ENCODE measurements around the gene GEMIN5.
"Not testable (repeated sequence)": the region's sequence is repeated elsewhere in the genome, so short reads cannot be mapped to it uniquely, and the experiment has no call there.

Gene GEMIN5

DNA sequence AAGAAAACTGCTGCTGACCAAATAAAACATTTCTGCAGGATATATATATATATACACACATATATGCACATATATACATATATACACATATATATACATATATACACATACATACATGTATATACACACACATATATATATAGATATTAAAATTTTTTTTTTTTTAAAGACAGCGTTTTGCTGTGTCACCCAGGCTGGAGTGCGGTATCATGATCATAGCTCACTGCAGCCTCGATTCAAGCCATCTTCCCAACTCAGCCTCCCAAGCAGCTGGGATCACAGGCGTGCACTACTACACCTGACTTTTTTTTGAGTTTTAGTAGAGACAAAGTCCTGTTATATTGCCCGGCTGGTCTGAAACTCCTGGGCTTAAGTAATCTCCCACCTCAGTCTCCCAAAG is 5.5 kb upstream of the GEMIN5 start:
- no peak for DNase-seq

DNA sequence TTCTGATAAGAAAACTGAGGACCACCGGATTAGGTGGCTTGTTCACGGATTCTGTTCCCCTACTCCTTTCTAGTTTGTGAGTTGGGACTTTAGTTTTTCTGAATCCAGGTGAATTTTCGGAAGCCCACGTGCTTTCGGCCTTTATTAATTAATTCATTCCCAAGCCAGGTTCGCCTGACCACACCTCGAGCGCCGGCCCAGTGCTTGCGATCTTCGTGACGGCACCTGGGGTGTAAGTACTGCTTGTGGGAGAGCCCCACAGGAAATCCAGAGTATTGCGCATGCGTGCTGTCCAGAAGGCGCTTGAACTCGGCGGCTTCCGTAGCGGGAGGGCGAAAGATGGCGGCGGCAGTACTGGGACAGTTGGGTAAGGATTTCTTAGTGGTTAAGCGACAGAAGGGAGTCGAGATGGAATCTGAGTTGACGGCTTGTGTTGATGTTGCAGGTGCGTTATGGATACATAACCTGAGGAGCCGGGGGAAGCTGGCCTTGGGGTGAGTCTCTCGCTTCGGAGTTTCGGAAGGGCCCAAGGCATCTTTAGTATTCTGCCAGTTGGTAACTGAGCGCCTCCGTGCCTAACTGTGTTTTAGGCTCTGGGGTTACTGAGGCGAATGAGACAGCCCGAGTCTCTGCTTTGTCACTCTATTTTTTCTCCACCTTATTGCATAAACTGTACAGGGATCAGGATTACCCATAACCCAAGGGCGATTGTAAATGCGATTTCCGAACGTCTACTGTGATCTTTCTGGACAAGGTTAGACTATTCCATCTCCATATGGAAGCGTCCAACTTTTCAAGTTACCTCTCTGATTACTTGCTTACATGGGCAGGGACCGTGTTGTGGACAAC is 3.0 kb upstream of the GEMIN5 start, which contains the start of gene MRPL22:
Gene MRPL22, plus strand, starts transcription at position 302 of the 849 bp plus-strand sequence. Its CDS starts 38 bp downstream, at position 340.
- peak; percentile 85 to 95 for DNase-seq

DNA sequence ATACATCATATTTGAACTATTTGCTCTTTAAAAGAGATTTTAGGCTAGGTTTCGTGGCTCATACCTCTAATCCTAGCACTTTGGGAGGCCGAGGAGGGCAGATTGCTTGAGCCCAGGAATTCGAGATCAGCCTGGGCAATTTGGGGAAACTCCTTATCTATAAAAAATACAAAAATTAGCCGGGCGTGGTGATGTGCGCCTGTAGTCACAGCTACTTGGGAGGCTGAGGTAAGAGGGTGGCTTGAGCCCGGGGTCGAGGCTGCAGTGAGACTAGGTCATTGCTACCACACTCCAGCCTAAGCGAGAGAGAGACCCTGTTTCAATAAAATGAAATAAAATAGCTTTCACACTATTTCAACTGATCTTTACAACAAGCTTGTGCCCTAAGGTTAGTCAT is 2.4 kb upstream of the GEMIN5 start:
- DNase-seq = no peak

DNA sequence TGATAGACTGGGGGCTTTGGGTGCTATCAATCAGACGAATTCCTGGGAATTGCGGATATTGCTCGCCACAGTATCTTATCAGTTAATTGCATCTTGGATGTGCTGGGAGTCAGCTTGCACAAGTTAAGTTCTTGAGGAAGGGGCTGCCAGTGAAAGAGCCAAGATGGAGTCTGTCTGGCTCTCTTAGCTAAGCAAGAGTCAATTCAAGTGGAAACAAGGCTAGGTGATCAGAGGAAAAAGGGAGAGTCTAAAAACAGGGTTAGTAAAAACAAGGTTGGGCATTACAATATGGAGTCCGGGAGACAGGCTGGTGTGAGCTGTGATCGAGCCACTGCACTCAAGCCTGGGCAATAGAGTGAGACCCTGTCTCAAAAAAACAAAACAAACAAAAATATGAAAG is 1.4 kb upstream of the GEMIN5 start:
- not testable (repeated sequence) for DNase-seq

DNA sequence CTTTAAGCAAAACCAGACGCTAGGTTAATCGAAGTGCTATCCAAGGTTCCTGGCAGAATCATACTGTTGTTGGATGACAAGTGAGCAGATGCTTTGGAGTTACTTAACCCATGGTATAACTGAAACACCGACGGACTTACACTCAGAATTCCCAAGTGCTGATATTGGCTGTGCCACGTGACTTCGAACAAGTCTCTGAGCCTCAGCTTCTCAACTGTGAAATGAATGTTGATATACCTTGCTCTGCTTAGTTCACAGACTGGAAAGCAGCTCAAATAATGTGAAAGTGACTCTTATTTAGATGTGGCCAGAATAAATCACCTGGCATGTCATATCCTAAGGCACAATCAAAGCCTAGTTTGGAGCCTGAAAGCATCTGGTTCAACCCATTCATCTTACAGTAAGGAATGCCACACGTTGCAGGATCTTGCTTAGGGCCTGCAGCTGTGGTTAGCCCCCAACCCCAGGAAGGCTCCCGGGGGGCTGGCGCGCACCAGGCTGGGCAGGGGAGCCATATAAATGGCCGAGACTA is 759 bp downstream of the GEMIN5 start:
- DNase-seq = peak in 1 of 2 experiments; percentile 24

DNA sequence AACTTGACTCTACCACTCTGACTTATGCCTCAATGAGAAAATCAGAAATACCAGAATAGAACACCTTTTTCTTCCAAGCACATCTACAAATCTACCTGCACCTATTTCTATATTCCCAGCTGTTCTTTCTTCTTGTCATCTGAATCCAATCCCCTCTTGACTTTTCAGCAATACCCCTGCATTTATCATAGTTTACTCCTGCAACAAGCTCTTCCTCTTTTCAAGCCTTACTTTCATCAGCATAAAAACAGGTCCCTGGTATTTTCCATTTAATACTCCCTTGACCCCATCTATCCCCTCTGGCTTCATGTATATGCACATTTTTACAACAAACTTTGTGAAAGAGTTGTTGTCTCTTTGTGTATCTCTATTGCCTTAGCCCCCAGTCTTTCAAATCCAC is 3.1 kb downstream of the GEMIN5 start:
- no peak for DNase-seq

DNA sequence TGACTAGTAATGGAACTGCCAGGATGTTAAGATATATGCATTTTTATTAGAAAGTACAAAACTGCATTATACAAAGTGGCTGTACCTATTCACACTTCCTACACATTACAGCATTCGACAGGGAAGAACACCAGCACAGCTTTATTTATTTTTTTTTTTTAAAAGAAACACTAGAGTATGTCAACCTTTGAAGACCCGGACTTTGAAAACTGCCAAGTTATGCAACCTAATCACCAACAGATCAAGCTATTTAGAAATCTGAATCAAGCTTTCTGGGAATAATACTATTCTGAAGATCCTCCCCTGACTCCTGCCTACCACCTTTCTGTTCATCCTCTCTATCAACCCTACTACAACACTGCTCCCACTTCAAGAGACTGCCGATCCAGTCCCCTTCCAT is 4.5 kb downstream of the GEMIN5 start:
- DNase-seq = no peak

DNA sequence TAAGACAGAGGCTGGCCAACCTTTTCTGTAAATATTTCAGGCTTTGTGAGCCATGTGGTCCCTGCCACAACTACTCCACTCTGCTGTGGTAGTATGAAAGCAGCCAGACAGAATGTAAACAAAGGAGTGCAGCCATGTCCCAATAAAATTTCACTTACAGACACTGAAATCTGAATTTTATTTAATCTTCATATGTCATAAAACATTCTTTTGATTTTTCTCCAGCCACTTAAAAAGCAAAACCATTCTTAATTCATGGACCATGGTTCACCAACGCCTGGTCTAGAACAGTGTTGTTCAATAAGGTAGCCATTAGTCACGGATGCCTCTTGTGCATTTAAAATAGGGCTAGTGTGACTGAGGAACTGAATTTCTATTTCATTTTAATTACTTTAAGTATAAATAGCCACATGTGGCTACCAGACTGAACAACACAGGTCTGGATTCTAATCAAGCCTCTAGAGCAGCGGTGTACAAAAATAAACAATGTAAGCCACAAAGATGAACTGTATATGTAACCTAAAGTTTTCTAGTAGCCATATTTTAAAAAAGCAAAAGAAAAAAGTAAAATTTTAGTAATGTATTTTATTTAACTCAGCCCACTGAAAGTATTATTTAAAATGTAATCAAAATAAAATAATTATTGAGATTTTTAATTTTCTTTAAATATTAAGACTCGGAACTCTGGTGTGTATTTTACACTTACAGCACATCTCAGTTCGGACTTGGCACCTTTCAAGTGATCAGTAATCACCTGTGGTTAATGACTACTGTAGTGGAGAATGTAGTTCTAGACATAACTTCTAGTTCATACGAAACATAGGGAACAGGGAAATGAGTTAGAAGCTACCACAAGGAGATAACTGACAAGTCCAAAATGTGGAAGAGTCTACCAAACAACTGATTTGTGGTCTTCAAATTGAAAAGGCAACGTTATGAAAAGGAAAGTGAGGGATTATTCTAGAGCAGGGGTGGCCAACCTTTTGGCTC is 14.3 kb downstream of the GEMIN5 start:
- DNase-seq = no peak

DNA sequence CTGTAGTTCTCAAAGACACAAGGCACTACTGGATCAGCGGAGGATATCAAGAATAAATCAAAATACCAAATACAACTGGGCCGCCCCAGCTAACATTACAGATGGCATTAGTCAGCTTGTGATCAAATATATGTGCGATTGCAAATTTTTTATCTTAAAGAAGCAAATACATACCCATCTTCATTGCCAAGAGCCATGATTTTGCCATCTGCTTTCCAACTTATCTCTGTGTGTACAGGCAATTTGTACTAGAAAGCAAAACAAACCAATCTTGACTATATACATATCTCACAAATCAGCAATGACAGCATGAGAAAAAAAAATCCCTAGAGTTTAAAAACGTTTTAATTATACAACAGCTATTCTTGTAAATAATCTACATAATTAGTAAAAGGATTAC is 20.3 kb downstream of the GEMIN5 start:
- no peak for DNase-seq

DNA sequence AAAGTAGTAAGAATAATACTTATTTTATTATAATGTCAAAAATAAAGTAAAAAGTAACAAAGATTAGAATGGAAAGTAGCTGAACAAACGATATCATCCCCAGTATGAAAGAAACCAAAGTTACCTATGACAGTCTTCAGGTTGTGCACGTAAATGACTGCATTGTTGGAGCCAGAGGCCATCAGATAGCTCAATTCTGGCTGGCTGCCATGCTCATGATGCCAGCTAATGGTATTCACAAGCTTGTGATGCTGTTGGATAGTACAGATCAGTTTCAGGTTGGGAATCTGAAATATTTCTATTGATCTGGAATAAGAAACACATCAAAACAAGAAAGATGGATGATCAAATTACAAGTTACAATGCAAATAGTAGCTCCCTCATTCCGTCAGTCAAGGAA is 21.1 kb downstream of the GEMIN5 start:
- no peak for DNase-seq

DNA sequence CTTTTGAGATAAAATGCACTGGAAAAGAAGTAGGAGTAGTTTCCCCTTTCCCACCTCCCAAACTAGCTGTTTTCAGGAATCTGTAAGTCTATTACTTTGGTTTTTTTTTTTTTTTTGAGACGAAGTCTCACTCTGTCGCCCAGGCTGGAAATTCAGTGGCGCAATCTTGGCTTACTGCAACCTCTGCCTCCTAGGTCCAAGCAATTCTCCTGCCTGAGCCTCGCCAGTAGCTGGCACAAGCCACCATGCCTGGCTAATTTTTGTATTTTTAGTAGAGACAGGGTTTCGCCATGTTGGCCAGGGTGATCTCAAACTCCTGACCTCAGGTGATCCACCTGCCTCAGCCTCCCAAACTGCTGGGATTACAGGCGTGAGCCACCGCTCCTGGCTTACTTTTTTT is 32.4 kb downstream of the GEMIN5 start:
- not testable (repeated sequence) for DNase-seq

DNA sequence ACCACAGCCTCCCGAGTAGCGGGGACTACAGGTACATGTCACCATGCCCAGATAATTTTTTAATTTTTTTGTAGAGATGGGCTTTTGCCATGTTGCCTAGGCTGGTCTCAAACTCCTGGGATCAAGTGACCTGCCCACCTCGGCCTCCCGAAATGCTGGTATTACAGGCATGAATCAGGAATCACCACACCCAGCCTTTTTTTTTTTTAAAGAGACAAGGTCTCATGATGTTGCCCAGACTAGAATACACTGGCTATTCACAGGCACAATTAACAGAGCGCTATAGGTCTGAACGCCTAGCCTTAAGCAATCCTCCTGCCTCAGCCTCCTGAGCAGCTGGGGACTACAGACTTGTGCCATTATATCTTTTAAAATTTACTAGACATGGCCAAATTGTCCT is 36.1 kb downstream of the GEMIN5 start:
- no peak for DNase-seq

DNA sequence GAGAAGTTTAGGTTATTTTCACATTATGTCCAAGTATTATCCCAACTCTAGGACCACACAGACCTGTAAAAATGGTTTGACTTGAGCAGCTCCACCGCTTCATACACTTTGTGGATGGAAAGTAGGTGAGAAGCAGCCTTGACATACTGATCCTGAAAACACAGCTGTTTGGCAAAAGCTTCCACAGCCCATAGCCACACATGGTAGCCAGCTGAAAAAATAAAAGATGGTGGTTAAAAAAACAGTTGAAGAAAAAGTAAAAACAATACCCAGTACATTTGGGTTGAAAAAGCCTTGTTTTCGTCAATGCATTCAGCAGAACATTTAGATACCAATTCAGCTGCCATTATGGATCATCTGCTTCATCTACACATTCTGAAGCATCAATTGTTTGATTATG is 36.7 kb downstream of the GEMIN5 start:
- no peak for DNase-seq

DNA sequence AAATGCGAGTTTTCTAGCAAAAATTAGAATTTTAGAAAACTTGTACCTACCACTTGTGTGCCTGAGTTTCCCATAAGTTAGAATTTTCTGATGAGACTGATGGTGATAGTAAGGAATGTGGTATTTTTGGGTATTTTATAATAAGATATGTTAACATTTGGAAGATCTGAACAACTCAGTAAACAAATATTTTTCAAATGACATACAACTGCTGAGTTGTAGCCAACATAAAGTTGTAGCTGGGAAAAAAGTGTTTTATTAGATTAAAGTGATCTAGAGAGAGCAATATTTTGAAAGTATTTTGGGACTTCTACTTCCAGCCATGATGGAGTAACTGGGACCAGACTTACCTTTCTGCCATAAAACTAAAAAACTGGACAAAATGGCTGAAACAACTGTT is 37.9 kb downstream of the GEMIN5 start:
- no peak for DNase-seq

DNA sequence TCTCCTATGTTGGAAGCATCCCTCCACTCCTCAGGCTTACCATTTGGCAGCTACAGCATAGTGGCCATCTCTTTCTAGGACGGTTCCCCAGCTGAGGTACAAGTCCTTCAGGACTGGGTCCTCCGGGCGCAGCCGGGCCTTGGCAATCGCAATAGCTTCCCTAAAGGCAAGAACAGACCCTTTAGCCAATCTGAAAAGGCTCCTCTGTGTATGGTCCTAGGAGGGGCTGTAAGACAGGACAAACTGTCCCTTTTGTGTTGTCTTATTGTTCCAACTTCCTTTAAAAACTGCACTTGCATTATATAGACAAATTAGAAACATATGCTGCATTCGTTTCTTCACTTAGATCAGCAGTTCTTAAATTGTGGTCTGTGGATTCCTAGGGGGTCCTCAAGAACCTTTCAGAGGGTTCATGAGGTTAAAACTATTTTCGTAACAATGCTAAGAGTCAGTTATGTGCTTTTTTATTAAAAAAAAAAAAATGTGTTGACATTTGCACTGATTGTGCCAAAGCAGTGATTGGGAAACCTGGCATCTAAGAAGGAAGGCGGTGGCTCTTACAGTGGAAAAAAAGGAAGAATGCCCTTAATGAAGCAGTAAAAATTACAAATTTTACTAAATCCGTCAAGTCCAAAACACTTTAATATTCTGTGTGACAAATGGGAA is 38.7 kb downstream of the GEMIN5 start:
- DNase-seq = no peak

DNA sequence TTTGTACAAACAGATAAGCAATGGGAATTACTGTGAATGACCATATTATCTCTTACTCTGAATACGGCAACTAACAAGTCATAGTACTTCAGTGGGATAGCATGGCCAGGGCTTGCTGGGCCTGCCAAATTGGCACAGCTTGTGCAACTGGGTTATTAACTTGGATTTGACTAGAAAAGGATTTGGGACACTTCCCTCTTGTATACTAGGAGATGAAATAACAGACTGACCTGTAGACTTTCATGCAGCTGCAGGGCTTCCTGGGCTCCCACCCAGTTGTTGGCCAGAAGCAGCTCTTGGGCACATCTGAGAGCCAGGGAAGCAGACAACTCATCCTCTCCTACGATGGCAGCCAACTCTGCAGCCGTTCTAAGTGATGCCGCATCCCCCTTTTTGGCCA is 39.8 kb downstream of the GEMIN5 start:
- DNase-seq = no peak

DNA sequence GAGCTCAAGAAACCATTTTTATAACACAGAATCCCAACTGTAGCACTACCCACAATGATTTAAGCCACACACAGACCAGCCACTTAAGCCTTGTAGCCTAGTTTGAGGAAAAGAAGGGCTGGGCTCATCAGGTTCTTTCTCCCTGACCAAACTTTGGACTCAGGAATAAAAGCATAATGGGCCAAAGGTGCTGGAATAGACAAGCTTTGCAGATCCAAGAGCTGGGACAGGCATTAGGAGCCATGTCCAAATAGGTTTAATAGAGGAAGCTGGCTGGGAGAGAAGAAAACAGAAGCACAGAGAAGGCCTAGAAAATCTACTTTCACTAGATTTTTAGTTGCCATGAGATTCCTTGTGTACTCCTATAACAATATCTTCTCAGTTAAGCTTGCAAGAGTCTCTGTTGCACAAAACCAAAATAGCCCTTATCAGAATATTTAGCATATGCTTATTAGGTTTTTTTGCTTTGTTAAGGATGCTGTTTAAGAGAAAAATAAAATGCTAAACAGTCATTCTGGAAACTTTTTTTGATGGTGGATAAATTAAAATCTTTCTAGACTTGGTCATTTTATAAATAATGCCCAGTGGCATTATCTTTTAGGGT is 41.3 kb downstream of the GEMIN5 start:
- no peak for DNase-seq

DNA sequence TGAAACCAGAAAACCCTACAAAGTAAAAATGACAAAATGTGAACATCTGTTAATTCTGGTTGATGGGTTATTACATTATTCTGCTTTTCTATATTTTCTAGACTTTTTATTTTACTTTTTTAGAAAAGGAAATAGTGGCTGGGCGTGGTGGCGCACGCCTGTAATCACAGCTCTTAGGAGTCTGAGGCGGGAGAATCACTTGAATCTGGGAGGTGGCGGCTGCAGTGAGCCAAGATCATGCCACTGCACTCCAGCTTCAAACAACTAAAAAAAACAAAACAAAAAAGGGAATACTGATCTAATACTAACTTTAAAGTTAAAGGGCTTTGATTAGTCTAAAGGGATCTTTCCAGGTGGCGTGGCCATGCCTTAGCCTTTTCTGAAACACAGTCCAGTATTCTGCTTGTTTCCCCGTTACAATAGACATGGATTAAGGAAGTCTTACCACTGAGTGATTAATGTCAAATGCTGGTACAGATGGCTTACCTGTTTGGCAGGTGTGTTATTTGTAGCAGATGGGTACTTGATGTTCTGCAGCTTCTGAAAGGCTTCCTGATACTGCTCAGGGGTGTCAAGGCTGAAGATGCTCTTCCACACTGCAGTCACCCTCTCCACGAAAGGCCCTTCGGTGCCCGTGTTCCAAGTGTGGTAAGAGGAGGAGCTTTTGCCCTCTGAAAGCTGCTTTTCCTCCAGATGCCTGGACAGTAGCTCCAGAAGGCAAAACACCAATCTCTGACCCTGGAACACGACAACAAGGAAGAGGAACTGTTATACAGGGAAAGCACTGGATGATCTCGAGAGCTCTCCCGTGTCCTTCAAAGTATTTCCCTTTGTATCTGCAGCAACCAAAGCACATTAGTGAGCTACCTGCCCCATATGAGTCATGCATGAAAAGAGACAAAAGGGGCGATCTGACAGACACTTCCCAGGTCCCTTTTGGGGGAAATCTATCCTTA is 42.1 kb downstream of the GEMIN5 start:
- no peak for DNase-seq

DNA sequence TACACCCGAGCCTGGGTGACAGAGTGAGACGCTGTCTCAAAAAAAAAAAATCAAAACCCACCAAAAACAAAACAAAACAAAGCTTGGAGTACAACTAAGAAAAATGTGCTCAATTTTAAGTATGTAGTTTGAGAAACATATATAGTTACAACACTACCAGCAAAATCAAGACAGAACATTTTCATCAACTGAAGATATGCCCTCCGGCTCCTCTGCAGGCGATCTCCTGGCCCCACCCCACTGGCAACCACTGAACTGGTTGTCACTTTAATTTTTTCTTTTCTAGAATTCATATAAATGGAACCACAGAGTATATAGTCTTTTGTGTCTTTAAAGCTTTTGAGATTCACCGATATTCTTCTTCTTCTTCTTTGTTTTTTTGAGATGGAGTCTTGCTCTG is 44.6 kb downstream of the GEMIN5 start:
- DNase-seq = no peak

DNA sequence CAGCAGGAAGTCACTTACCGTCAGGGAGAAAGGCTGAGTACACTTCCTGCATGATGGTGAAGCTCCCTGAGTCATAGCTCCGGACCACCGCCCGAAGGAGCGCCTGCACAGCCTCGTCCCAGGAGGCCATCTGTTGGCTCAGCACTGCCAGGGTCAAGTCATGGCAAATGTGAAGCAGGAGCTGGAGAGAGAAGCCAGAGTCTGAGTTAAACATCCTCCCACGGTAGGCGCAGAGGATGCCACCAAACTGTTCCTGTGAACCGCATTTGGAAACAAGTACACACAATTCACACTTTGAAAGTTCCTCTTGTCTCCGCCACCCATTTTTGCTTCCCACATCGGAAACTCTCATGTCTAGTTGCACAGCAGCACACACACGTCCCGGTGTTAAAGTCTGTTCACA is 45.6 kb downstream of the GEMIN5 start:
- DNase-seq = no peak

DNA sequence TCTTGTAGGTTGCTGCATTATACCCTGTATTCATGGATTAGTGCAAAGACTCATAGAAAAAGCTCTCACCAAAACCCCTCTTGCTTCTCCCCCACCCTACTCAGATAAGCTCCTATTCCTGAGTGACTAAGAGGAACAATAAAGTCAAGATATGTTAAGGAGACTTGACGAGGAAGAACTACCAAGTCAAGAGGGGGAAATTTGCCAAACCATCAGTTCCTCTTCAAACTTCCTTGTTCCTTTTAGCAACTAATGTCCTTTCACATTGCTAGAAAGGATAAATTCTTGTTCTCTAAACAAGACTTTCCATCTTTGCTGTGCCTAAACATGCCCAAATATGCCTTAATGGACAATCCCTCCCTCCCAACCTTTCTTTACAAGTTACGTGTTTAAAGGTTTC is 52.6 kb downstream of the GEMIN5 start:
- no peak for DNase-seq

All from NCI-H526 (cell line).